GM10266 (cell line): ENCODE data around the gene GULP1.

ENCODE experiments used
- DNase-seq: peaks from one replicate; pipeline ENCODE4 v3.0.0; 2012; ENCODE audit errors: extremely low spot score
- CTCF ChIP-seq: IDR thresholded peaks from 2 replicates; pipeline ENCODE4 v1.5.1; 2012; ENCODE audit warnings: mild to moderate bottlenecking, low read depth; ENCODE audit not compliant: control insufficient read depth, insufficient read depth; ENCODE audit errors: missing control alignments

The GULP1 gene

GRCh38 chr2:188473306-188473705 lies 181.6 kb downstream of the GULP1 start:
- DNase-seq = no peak
- TF ChIP-seq CTCF = no peak

- TF ChIP-seq CTCF = no peak
- no peak for DNase-seq
Measured at GRCh38 chr2:188474316-188474715, 182.6 kb downstream of the GULP1 start.

GRCh38 chr2:188475945-188476344 lies 184.3 kb downstream of the GULP1 start:
- no peak for TF ChIP-seq CTCF
- DNase-seq = no peak

GRCh38 chr2:188477564-188478103 lies 186.0 kb downstream of the GULP1 start:
- no peak for TF ChIP-seq CTCF
- no peak for DNase-seq

GRCh38 chr2:188478724-188479123 lies 187.1 kb downstream of the GULP1 start:
- peak; percentile 3 for DNase-seq
- TF ChIP-seq CTCF = no peak

- no peak for DNase-seq
- TF ChIP-seq CTCF = no peak
Measured at GRCh38 chr2:188481474-188481873, 189.8 kb downstream of the GULP1 start.

- no peak for DNase-seq
- TF ChIP-seq CTCF = no peak
Measured at GRCh38 chr2:188485496-188485895, 193.8 kb downstream of the GULP1 start.
